PFSK-1 (cell line): ENCODE results near the gene GAD1.

Experiments used
- POLR2AphosphoS5 ChIP-seq: IDR thresholded peaks from 2 replicates; pipeline ENCODE4 v1.6.1; 2012; ENCODE audit warnings: low read depth, mild to moderate bottlenecking, control low read depth, low read length, moderate library complexity
- SIN3A ChIP-seq: IDR thresholded peaks from 2 replicates; pipeline ENCODE4 v1.6.1; 2012; ENCODE audit warnings: mild to moderate bottlenecking, low read length, moderate library complexity, borderline replicate concordance; ENCODE audit not compliant: insufficient read depth

DNA sequence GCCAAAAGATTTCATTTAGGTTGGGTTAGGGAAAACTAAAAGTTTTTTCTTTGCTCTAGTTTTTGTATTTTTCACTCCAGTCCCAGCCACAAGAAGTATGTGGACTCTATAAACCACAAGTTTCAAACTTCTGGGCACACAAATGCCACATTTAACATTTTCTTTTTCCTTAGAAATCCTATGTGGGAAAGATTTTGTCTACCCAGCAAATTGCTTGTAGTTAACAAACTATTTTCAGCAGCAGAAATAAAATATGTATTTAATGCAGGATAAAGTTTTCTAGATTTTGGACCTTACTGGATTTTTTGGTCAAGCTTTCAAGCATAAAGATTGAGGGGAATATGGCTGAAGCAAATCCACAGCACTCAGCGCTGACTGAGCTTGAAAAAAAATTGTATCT, 37.4 kb upstream of the GAD1 start:
- TF ChIP-seq POLR2AphosphoS5 (no peak), SIN3A (no peak)
